Frontal cortex (tissue), 4 donors: Measurements from ENCODE around the gene ARL16. TPM values are rescaled to one million over a fixed set of nuclear protein-coding genes. Genes with fewer than 3 reads are reported as not detected.
"Not testable (repeated sequence)": the region's sequence is repeated elsewhere in the genome, so short reads cannot be mapped to it uniquely, and the experiment has no call there.

Experiments used
- DNase-seq, 2 donors: peaks; one replicate each; pipeline ENCODE4 v3.0.0; 2012; ENCODE audit warnings: low spot score in 2 of 2
- FAIRE-seq: peaks from 2 replicates; lab custom pipeline; 2012; peaks lifted over from hg19 to GRCh38; lab: Jason Lieb, UNC
- total RNA-seq: library from RNA; depleted of rRNA; stranded (reverse); fragments of >200 nt; gene quantifications from one replicate; pipeline ENCODE4 v1.2.3, GENCODE V29; 2014
- donor health status: control.
- donor health status: control.
- donor health status: control.

ARL16 gene
- total RNA-seq, 1 donor from 2014 or later: 40.4 TPM

DNA sequence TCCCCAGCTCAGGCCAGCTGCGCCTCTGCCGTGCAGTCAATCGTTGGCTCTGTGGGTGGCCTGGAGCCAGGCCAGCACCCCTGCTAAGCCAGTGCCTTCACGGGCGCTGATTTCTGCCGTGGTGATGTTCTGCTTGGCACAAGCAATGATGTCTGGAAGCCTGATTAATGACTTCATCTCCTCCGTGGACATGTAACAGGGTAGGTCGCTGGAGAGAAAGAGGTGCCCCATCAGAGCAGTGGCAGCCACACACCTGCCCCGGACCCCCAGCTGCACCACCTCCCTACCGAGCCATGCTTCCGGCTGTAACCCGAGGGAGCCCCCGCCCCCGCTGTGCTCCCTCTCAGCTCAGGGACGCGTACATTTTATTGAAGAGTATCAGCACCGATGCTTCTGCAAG lies 1.9 kb downstream of the ARL16 start:
- no peak for FAIRE-seq
- no peak for DNase-seq

DNA sequence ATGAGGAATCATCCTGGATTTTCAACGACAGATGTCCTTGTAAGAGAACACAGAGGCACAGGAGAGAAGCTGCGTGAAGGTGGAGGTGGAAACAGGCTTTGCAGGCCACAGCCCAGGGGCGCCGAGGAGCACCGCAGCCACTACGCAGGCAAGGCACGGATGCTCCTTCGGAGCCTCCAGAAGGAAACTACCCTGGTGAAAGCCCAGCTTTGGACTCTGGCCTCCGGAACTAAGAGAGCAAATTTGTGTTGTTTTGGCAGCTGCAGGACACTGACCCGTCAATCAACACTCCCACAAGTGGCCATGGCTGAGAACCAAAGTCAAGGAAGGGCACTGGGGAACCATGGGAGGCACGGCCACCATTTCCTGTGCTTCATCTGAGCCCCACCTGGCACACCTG lies 3.4 kb downstream of the ARL16 start:
- DNase-seq (no peak), FAIRE-seq (no peak)

DNA sequence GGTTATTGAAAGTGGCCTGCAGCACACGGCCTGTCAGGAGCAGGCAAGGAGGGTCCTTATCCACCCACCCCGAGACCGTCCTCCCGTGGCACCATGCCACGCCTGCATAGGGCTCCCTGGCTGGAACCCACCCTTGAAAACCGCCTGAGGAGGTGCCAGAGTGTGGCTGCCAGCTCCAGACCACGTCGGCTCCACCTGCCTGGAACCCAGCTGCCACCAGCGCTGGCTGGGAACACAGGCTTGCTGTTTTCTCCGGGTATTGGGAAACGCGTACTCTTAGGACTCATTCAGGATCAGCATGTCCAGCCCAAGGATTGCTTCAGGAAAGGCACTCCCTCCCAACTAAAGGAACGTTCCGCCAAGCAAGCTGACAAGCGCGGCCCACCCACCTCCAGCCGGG lies 6.7 kb downstream of the ARL16 start:
- FAIRE-seq (no peak), DNase-seq (no peak)

DNA sequence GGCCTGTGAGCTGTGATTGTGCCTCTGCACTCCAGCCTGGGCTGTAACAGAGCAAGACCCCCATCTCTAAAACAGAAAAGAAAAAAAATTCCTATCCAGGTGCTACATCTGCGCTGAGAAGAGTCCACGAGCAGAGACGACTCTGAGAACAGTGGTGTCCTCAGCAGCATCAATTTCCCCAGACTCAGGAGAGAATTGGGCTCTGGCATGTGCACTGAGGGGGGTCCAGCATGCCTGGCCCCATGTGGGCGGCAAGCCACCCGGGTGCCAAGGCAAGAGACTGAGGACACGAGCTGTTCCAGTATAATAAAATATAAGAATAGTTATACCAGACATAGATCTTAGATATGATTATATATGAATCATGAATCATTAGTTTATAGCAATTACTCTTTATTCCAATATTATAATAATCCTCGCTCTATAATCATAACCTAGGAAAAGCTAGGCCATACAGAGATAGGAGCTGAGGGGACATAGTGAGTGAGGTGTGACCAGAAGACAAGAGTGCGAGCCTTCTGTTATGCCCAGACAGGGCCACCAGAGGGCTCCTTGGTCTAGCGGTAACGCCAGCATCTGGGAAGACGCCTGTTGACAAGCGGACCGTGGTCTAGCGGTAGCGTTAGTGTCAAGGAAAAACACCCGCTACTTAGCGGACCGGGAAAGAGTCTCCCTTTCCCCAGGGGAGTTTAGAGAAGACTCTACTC lies 7.9 kb downstream of the ARL16 start:
- DNase-seq, FAIRE-seq: not testable (repeated sequence)

DNA sequence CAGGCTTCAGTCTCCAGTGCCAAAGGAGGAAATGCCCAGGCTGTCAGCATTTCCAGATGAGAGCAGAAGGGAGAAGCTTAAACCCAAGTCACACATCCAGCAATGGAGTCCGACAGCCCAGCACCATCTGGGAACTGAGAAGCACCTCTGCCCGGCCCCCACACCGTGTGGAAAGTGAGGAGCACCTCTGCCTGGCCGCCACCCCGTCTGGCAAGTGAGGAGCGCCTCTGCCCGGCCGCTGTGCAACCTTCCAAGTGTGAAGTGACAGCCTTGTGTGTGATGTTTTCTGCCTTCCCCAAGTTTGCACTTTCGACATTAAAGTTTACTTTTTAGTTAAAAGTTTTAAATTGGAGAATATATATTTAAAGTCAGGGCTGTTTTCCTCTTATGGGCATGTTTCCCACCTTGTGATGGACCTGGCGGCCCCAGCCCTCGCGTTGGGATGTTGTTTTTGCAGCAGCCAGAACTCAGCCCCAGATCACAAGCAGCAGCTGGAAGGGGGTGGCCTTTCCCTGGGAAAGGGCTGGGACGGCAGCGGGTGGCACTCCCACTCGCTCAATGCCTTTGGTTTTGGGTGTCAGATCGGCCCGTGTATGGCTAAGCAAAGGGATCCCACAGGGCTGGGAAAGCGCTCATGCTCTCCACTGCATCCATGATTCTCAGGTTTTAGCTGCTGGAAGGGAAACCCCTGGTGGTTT lies 9.9 kb downstream of the ARL16 start:
- DNase-seq (no peak), FAIRE-seq (no peak)

DNA sequence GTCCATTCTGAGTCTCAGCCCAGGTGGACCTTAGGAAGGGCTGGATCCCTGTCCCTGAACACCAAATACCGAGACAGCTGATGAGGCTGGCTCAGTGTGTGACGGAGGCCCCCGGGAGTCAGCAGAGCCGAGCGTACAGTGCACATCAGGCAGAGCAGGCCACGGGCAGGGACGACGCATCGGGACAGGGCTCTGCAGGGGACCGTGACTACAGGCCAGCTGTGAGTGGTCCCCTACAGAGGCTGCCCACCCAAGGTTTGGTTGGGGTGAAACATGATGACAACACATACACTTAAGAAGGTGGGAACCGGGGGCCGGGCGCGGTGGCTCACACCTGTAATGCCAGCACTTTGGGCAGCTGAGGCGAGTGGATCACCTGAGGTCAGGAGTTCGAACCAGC lies 10.6 kb downstream of the ARL16 start:
- DNase-seq (no peak), FAIRE-seq (no peak)

DNA sequence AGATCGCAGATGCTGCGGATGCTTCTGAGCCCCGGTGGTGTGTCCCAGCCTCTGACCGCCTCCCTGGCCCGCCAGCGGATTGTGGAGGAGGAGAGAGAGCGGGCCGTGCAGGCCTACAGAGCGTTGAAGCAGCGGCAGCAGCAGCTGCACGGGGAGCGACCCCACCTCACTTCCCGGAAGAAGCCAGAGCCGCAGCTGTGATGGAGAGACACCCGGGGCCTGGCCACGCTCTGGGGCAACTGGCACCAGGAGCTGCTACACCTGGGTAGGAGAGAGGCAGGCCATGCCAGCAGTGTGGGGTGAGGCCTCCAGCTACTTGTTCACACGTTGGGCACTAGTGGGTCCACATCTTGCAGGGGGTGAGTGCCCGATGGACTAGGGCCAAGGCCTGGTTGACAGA lies 11.1 kb downstream of the ARL16 start:
- no peak for FAIRE-seq
- no peak for DNase-seq

DNA sequence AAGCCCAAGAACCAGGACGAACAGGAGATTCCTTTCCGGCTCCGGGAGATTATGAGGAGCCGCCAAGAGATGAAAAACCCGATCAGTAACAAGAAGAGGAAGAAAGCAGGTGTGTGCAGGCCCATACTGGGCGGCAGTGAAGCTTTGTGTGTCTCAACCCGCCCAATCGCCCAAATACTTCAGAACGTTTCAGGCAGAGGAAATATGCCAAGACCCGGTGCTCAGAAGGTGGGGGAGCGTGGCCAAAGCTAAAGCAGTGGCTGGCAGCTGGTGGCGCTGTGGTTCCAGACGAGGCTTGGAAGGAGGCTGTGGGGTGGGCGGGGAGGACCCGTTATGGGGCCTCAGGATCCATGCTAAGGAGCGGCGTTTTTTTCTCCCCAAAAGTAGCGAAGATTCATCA lies 15.8 kb downstream of the ARL16 start:
- DNase-seq: no peak
- FAIRE-seq: no peak

DNA sequence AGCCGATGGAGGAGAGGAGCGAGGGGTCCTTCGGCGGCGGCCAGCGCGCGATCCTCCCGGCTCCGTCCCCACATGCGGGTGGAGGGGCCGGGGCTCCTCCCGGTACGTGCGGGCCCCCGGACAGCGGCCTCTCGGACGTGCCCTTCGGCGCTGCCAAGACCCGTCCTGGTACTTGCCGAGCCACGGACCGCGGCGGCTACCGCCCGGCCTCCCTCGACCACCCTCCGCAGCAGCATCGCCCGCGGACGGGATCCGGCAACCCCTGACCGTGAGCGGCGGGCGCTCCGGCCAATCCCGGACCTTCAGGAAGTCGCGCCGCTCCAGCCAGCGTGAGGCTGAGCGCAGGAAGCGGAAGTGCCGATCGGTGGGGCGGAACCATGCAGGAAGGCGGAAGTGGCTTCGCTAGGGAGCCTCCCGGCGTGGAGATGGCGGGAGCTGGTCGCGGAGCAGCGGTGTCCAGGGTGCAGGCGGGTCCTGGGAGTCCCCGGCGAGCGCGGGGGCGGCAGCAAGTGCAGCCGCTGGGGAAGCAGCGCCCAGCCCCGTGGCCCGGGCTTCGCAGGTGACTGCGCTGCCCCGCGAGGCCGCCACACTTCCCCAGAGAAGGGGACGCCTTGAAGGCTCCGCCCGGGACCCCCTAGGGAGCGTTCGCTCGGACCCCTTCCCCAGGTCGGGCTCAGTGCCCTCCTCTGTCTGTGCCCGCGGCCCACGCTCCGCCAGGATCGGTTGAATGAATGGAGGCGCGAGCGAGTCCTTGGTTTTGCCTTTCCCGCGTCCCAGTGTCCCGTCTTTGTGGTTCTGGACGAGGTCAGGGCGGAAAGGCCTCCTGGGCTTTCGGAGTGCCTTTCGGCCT lies 17.0 kb downstream of the ARL16 start, which contains the start of the genes CCDC137 and OXLD1:
CCDC137 (plus strand) TSS at position 396 of the 850 bp plus-strand sequence; CDS start at position 426, 30 bp downstream.
OXLD1 (minus strand) TSS at position 264 of the 850 bp plus-strand sequence; CDS start at position 236, 28 bp downstream.
- FAIRE-seq: no peak
- peak; percentile 97 to 99 for DNase-seq

DNA sequence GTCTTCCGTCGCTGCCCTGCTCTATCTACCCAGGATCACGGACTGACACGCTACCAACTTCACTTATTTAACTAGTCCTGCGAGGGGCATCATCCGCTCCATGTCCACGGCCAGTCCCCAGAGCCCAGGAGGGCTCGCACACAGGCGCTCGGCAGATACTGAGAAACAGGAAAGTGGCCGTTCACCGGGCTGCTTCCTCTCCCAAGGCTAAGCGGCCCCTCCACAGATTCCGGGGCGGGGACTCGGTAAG lies 17.6 kb downstream of the ARL16 start:
- no peak for FAIRE-seq
- no peak for DNase-seq

DNA sequence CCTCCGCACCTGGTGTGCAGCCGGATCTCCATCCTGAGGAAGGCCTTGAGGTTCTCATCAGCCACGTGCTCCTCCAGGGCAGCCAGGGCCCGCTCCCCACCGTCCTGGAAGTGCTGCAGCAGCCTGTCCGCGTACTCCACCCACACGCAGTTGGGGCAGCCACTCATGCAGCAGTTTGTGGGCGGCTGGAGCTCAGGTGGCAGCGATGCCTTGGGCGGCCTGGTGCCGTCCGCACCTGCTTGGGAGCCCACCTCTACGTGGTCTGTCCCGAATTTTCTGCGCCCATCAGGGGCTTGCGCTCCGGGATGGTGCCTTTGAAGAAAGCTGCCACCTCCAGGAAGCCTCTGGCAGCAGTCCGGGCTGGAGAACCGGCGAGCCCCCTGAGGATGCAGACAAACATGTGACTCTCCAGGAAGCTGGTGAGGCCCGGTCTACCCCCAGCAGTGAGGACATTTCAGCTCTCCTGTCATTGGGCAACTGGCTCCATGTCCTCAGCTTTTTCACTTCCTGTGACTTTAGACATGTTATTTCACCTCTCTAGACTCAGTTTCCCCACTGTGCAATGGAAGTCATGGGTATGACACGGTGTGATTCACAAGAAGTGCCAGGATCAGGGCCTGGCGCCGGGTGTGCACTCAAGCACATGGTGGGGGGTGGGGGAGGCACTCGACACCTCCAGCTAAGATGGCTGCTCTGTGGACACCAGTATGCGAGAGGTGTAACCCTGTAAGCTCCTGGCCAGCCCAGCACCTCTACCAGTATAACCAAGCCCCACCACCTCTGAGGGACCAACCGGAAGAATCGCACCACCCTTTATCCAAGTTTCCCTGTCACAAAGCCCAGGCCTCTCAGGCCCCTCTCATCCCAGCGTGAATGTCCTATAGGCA lies 18.1 kb downstream of the ARL16 start:
- DNase-seq (peak in 1 of 2 donors; percentile 29), FAIRE-seq (no peak)

DNA sequence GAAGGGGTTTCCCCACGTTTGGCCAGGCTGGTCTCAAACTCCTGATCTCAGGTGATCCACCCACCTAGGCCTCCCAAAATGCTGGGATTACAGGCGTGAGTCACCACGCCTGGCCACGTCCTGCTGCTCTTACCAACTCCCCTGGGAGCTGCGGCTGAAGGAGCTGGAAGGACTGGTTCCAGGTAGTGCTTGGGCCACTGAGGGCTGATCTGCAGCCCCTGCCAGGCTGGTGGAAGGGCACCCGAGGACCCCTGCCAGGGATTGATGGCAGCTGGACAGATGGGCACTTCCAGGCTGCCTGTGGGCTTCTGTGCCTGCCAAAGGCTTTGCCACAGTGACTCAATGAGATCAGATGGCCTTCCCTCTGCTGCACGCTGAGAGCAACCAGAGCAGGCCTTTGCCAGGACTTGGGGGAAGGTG lies 19.5 kb downstream of the ARL16 start:
- DNase-seq (no peak), FAIRE-seq (no peak)

DNA sequence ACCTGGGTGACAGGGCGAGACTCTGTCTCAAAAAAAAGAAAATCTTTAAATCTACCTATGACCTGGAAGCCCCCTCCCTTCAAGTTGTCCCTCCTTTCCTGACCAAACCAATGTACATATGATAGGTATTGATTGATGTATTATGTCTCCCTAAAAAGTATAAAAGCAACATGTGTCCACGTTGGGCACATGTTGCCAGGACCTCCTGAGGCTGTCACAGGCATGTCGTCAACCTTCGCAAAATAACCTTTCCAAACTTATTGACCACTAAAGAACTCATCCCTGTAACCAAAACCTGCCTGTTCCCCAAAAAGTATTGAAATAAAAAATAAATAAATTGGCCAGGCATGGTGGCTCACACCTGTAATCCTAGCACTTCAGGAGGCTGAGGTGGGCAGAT lies 21.6 kb downstream of the ARL16 start:
- FAIRE-seq (no peak), DNase-seq (no peak)

DNA sequence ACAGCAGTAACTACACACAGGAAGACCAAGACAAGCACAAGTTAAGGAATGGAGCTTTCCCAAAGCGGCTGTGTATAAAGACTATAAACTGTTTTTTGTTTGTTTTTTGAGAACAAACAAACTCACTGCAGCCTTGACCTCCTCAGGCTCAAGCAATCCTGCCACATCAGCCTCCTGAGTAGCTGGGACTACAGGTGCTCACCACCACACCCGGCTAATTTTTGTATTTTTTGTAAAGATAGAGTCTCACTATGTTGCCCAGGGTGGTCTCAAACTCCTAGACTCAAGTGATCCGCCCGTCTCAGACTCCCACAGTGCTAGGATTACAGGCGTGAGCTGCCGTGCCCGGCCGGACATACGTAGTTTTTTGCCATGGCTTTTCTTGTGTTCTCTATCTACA lies 23.2 kb downstream of the ARL16 start:
- no peak for DNase-seq
- FAIRE-seq: no peak

DNA sequence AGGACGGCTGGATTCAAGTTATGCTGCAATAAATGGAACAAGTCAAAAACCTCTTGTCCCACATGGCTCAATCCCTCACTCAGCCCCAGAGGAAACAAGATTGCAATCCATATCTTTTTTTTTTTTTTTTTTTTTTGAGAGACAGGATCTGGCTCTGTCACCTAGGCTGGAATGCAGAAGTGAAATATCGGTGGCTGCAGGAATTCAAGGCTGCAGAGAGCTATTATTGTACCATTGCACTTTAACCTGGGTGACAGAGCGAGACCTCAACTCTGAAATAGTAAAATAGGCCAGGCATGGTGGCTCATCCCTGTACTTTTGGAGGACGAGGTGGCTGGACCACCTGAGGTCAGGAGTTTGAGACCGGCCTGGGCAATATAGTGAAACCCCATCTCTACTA lies 24.6 kb downstream of the ARL16 start:
- DNase-seq (no peak), FAIRE-seq (no peak)

DNA sequence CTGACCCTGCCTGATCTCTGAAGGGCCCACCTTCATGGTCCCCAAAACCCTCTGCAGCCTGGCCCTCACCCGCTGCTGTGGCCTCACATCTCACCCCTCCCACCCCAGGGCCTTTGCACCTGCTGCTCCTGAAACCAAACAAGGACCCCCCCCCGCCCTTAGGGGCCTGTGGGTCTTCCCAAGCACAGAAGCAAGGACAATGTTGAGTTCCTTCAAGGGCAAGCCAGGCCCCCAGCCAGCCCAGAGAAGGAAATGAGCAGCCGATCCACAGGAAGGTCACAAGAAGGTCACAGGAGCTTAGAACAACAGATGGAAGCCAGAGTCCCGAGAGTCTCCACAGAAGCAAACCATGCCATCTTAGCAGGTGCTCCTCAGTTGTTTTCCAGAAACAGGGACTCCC lies 26.8 kb downstream of the ARL16 start:
- DNase-seq (no peak), FAIRE-seq (no peak)

DNA sequence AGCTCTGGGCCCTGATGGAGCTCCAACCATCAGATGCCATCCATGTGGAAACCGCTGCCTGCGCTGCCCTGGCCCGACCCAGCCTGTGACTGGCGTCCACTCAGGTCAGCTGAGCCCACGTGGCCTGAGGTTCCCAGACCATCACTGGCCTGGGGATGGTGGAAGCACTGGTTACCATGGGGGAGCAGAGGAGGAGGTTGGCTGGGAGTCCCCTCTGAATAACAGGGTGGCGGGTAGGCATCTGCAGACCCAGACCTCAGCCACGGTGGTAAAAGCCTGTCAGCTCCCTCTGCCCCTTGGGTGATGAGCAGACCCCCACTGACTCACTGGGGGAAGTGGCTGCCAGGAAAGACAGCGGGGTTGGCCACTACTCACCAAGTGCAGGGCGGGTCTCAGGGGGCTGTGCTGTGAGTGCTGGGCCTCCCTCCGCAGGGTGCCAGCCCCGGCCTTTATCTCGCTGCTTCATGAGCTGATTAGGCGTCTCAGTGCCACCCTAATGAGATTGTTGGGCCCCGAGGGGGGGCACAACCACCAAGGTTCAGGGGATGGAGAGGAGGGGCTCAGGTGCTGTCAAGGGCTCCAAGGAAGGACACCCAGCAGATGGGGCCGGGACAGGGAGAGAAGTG lies 27.4 kb downstream of the ARL16 start, which contains the start of gene PDE6G:
PDE6G (minus strand) TSS at position 425 of the 626 bp plus-strand sequence. CDS start 3,237 bp downstream, outside the sequence.
- FAIRE-seq (no peak), DNase-seq (no peak)

DNA sequence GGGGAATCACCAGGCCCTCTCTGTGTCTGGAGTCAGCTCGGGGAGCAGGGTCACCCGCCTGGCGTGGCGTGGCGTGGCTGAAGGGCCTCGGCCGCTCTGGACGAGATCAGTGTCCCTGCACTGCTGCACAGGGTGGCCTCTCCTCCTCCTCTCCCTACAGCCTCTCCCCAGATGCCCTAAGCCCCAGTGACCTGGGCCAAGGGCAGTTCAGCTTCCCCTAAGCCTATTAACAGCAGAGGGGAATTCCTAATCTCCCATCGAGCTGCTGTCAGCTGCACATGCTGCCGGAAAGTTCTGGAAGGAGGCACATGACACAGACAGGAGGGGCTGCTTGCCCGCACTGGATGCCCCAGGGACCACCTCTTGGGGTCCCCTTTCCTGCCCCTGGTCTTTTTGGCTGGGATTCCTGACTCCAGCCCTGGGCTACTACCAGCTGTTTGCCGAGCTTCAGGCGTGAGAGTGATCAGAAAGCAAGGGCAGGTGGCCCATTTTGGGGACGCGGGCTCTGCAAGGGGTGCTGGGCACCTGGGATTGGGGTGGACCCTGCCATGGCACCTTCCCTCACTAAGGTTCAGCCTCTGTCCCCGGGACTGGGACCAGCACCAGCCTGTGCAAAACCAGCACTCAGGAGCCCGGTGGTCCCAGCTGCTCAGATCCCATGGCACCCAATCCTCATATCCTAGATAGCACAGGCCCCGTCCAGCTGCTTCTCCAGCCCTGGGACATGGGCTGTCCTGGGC lies 28.0 kb downstream of the ARL16 start:
- DNase-seq (no peak), FAIRE-seq (no peak)
